HG03060 (cell line): ENCODE data around the gene CFL2.

ENCODE experiments used
- ATAC-seq: cut with Tn5 transposase; IDR thresholded peaks from one replicate; pipeline ENCODE4 v1.9.1; 2021; ENCODE audit warnings: low read depth, moderate number of reproducible peaks; ENCODE audit not compliant: unreplicated experiment

The CFL2 gene

GRCh38 chr14:34678306-34678705 is 36.1 kb downstream of the CFL2 start:
- ATAC-seq = no peak

GRCh38 chr14:34676516-34677211 is 37.7 kb downstream of the CFL2 start:
- ATAC-seq = no peak

GRCh38 chr14:34673702-34674101 is 40.7 kb downstream of the CFL2 start:
- ATAC-seq = no peak

GRCh38 chr14:34671716-34672115 is 42.7 kb downstream of the CFL2 start:
- no peak for ATAC-seq

- no peak for ATAC-seq
Measured at GRCh38 chr14:34668111-34668510, 46.3 kb downstream of the CFL2 start.

GRCh38 chr14:34667007-34667406 is 47.4 kb downstream of the CFL2 start:
- ATAC-seq = no peak

- no peak for ATAC-seq
Measured at GRCh38 chr14:34665785-34666435, 48.5 kb downstream of the CFL2 start.

GRCh38 chr14:34662561-34663088 is 51.8 kb downstream of the CFL2 start:
- ATAC-seq = no peak

- no peak for ATAC-seq
Measured at GRCh38 chr14:34660796-34661195, 53.6 kb downstream of the CFL2 start.
